ENCODE measurements around the gene UIMC1.
A peak's percentile ranks its signal among the peaks of the same experiment; 100 is the strongest.

Gene UIMC1

GRCh38 chr5:177040814-177041420 is 34.3 kb upstream of the UIMC1 start:
- no peak for DNase-seq (ENCODE audit: low spot score)
- TF ChIP-seq CTCF (IDR thresholded peaks at IDR 0.05; ENCODE audit: extremely low read depth, missing control alignments), result no peak

GRCh38 chr5:177036921-177037320 is 30.3 kb upstream of the UIMC1 start:
- DNase-seq (ENCODE audit: low spot score), result no peak
- no peak for TF ChIP-seq CTCF (IDR thresholded peaks at IDR 0.05; ENCODE audit: extremely low read depth, missing control alignments)

GRCh38 chr5:177036443-177036842 is 29.9 kb upstream of the UIMC1 start:
- no peak for TF ChIP-seq CTCF (IDR thresholded peaks at IDR 0.05; ENCODE audit: extremely low read depth, missing control alignments)
- DNase-seq (ENCODE audit: low spot score), result no peak

- DNase-seq (ENCODE audit: low spot score), result peak; percentile 47
Observed at GRCh38 chr5:177035976-177036375, 29.4 kb upstream of the UIMC1 start.

GRCh38 chr5:177029498-177029897 is 22.9 kb upstream of the UIMC1 start:
- no peak for DNase-seq (ENCODE audit: low spot score)
- no peak for TF ChIP-seq CTCF (IDR thresholded peaks at IDR 0.05; ENCODE audit: extremely low read depth, missing control alignments)

More at GRCh38 chr5:177035976-177036375, 29.4 kb upstream of the UIMC1 start:
- no peak for TF ChIP-seq CTCF (IDR thresholded peaks at IDR 0.05; ENCODE audit: extremely low read depth, missing control alignments)

GRCh38 chr5:177027665-177028064 is 21.1 kb upstream of the UIMC1 start:
- TF ChIP-seq CTCF (IDR thresholded peaks at IDR 0.05; ENCODE audit: extremely low read depth, missing control alignments), result no peak
- no peak for DNase-seq (ENCODE audit: low spot score)

GRCh38 chr5:177025101-177025601 is 18.6 kb upstream of the UIMC1 start:
- no peak for TF ChIP-seq CTCF (IDR thresholded peaks at IDR 0.05; ENCODE audit: extremely low read depth, missing control alignments)
- DNase-seq (ENCODE audit: low spot score), result no peak

Data from GM20000 (cell line).